GM23338 (cell line): ENCODE measurements around the gene SPTBN4. TPM values are rescaled to one million over a fixed set of nuclear protein-coding genes. Genes with fewer than 3 reads are reported as not detected.
A peak's percentile ranks its signal among the peaks of the same experiment; 100 is the strongest.

Experiments used
- ATAC-seq: fragments of 200-7000 bp; cut with Tn5 transposase; 3 replicates; pipeline ENCODE4 v1.9.1; 2020
- DNase-seq: peaks from one replicate; pipeline ENCODE4 v3.0.0-alpha.2; 2015; ENCODE audit warnings: low spot score
- H2AFZ ChIP-seq: fragments of 200-600 bp; sonication (generic); 2 replicates; pipeline ENCODE4 v1.8.0; 2016; ENCODE audit warnings: antibody characterized with exemption, mild to moderate bottlenecking, moderate library complexity
- H3F3A ChIP-seq: fragments of 200-600 bp; sonication (generic); replicated peaks from 2 replicates; pipeline ENCODE4 v1.8.0; 2017; ENCODE audit warnings: antibody characterized with exemption, mixed run types, low read depth
- H3K27ac ChIP-seq: fragments of 200-600 bp; sonication (generic); 2 replicates; pipeline ENCODE4 v1.6.1; 2016; ENCODE audit warnings: low read depth
- H3K27me3 ChIP-seq: fragments of 200-600 bp; sonication (generic); 2 replicates; pipeline ENCODE4 v1.8.0; 2016; ENCODE audit warnings: mild to moderate bottlenecking, mixed run types, moderate library complexity; ENCODE audit not compliant: insufficient read depth
- H3K36me3 ChIP-seq: fragments of 200-600 bp; sonication (generic); 2 replicates; pipeline ENCODE4 v1.8.0; 2016; ENCODE audit warnings: mild to moderate bottlenecking; ENCODE audit not compliant: insufficient read depth
- H3K4me1 ChIP-seq: fragments of 200-600 bp; sonication (generic); 2 replicates; pipeline ENCODE4 v1.8.0; 2016; ENCODE audit warnings: mild to moderate bottlenecking, moderate library complexity; ENCODE audit not compliant: insufficient read depth
- H3K4me2 ChIP-seq: fragments of 200-600 bp; sonication (generic); 2 replicates; pipeline ENCODE4 v1.7.1; 2017; ENCODE audit warnings: mixed run types
- H3K4me3 ChIP-seq: fragments of 200-600 bp; sonication (generic); 2 replicates; pipeline ENCODE4 v1.6.1; 2016; ENCODE audit warnings: mixed run types
- H3K79me2 ChIP-seq: fragments of 200-600 bp; sonication (generic); replicated peaks from 2 replicates; pipeline ENCODE4 v1.8.0; 2017; ENCODE audit warnings: mild to moderate bottlenecking; ENCODE audit not compliant: insufficient read depth
- H3K9me2 ChIP-seq: fragments of 200-600 bp; sonication (generic); 2 replicates; pipeline ENCODE4 v1.8.0; 2017; ENCODE audit not compliant: insufficient read depth
- H4K20me1 ChIP-seq: fragments of 200-600 bp; sonication (generic); replicated peaks from 2 replicates; pipeline ENCODE4 v1.8.0; 2017; ENCODE audit warnings: mild to moderate bottlenecking; ENCODE audit not compliant: insufficient read depth
- H3K27ac Mint-ChIP-seq: 2 replicates; pipeline ENCODE4 v1.8.0; 2020; ENCODE audit warnings: inconsistent platforms, mild to moderate bottlenecking, moderate library complexity, mixed read lengths
- H3K27me3 Mint-ChIP-seq: 3 replicates; pipeline ENCODE4 v1.8.0; 2022; ENCODE audit warnings: low read depth, mild to moderate bottlenecking, moderate library complexity, mixed read lengths, inconsistent platforms; ENCODE audit not compliant: insufficient read depth, poor library complexity
- H3K36me3 Mint-ChIP-seq: 3 replicates; pipeline ENCODE4 v1.8.0; 2021; ENCODE audit warnings: low read depth, mild to moderate bottlenecking, inconsistent platforms, moderate library complexity, mixed read lengths
- H3K4me1 Mint-ChIP-seq: 3 replicates; pipeline ENCODE4 v1.8.0; 2020; ENCODE audit warnings: mild to moderate bottlenecking, inconsistent platforms, mixed read lengths
- H3K4me3 Mint-ChIP-seq: 3 replicates; pipeline ENCODE4 v1.8.0; 2021; ENCODE audit warnings: moderate library complexity, mild to moderate bottlenecking, inconsistent platforms, mixed read lengths
- H3K9me3 Mint-ChIP-seq: 3 replicates; pipeline ENCODE4 v1.8.0; 2020; ENCODE audit warnings: moderate library complexity, mild to moderate bottlenecking, inconsistent platforms, mixed read lengths
- CREB1 ChIP-seq: fragments of 250-450 bp; sonication (Bioruptor Pico); IDR thresholded peaks from 2 replicates; pipeline ENCODE4 v1.5.0; 2020; ENCODE audit warnings: low read depth, mild to moderate bottlenecking, moderate library complexity
- EZH2phosphoT487 ChIP-seq: fragments of 200-600 bp; sonication (generic); IDR thresholded peaks from one replicate; pipeline ENCODE4 v1.8.1; 2018; ENCODE audit warnings: antibody characterized with exemption; ENCODE audit not compliant: unreplicated experiment
- NANOG ChIP-seq: IDR thresholded peaks from 2 replicates; pipeline ENCODE4 v1.6.1; 2016; ENCODE audit warnings: antibody characterized with exemption, borderline replicate concordance
- POLR2AphosphoS5 ChIP-seq: IDR thresholded peaks from 2 replicates; pipeline ENCODE4 v1.6.1; 2016; ENCODE audit warnings: antibody characterized with exemption, low read depth
- STAT1 ChIP-seq: IDR thresholded peaks from one replicate; pipeline ENCODE4 v1.6.1; 2016; ENCODE audit warnings: antibody characterized with exemption; ENCODE audit not compliant: unreplicated experiment
- ZNF114 ChIP-seq: fragments of 250-450 bp; sonication (Bioruptor Pico); IDR thresholded peaks from 2 replicates; pipeline ENCODE4 v1.5.0; 2020; ENCODE audit warnings: mild to moderate bottlenecking, moderate library complexity
- ZNF331 ChIP-seq: fragments of 250-450 bp; sonication (Bioruptor Pico); IDR thresholded peaks from 2 replicates; pipeline ENCODE4 v1.5.0; 2020; ENCODE audit warnings: low read depth, mild to moderate bottlenecking, moderate library complexity
- polyA plus RNA-seq: library from polyadenylated mRNA; unstranded; fragments of >200 nt; fragmentation: Nextera tagmentation; extraction: Ambion mirVana; gene quantifications from 2 replicates; pipeline ENCODE4 v1.2.1, GENCODE V29; 2016
- total RNA-seq: library from RNA; depleted of rRNA; stranded (reverse); fragments of >200 nt; shearing (Covaris generic); gene quantifications from 2 replicates; pipeline ENCODE4 v1.2.3, GENCODE V29; 2014
- TF ChIP-seq, protein P1 (sequence below), 2 experiments: fragments of 200-600 bp in 1 of 2; sonication (generic) in 1 of 2; conservative IDR thresholded peaks; 2 replicates each; pipeline versions ENCODE4 v1.5.1 to v1.6.1; 2016 to 2017; ENCODE audit warnings: antibody characterized with exemption in 2 of 2, low read depth in 2 of 2, mild to moderate bottlenecking in 2 of 2, moderate library complexity in 1 of 2
- TF ChIP-seq, protein P2 (sequence below): IDR thresholded peaks from 2 replicates; pipeline ENCODE4 v1.6.1; 2016; ENCODE audit warnings: antibody characterized with exemption
- TF ChIP-seq, protein P3 (sequence below): IDR thresholded peaks from one replicate; pipeline ENCODE4 v1.6.1; 2018; ENCODE audit warnings: antibody characterized with exemption; ENCODE audit not compliant: unreplicated experiment

Gene SPTBN4
- total and polyA plus RNA-seq, 2 experiments from 2014 or later, result 1.6 to 2.3 TPM

DNA sequence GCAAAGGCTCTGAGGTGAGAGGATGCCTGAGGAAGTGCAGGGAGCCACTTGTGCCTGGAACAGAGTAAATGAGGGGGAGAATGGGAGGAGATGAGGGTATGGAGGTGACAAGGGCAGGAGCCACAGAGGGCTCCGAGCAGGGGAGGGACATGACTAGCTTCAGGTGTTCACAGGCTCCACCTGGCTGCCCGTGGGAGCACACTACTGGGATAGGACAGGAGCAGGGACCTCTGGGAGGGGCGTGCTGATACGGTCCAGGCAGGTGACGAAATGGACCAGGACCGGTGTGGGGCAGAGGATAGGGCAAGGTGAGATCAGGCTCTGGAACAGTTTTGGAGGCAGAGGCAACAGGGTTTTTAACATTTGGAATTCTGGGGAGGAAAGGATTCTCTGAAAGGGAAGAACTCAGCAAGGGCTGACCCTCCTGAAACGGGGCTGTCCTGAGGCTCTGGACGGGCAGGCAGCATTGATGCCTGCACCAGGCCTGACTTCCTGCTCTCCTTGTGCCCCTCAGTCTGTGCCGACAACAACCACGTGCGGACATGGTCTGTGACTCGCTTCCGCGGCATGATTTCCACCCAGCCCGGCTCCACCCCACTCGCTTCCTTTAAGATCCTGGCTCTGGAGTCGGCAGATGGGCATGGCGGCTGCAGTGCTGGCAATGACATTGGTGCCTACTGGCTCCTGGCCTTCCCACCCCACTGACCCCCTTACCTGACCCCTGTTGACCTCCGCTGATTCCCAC is 121.5 kb downstream of the SPTBN4 start:
- H3K36me3 Mint-ChIP-seq, result peaks cover 21% of the 10 kb centered on the region
- H3K36me3 ChIP-seq, result no peaks in the 10 kb centered on the region
- H3K4me2 ChIP-seq, result no peak overlapping the region
- H3K4me3 Mint-ChIP-seq, result no peak overlapping the region
- H3K4me1 Mint-ChIP-seq, result no peaks in the 10 kb centered on the region; the same call in 2 of the 3 replicates
- H2AFZ ChIP-seq, result no peak overlapping the region
- no peak for TF ChIP-seq NANOG
- TF ChIP-seq, protein P1, sequence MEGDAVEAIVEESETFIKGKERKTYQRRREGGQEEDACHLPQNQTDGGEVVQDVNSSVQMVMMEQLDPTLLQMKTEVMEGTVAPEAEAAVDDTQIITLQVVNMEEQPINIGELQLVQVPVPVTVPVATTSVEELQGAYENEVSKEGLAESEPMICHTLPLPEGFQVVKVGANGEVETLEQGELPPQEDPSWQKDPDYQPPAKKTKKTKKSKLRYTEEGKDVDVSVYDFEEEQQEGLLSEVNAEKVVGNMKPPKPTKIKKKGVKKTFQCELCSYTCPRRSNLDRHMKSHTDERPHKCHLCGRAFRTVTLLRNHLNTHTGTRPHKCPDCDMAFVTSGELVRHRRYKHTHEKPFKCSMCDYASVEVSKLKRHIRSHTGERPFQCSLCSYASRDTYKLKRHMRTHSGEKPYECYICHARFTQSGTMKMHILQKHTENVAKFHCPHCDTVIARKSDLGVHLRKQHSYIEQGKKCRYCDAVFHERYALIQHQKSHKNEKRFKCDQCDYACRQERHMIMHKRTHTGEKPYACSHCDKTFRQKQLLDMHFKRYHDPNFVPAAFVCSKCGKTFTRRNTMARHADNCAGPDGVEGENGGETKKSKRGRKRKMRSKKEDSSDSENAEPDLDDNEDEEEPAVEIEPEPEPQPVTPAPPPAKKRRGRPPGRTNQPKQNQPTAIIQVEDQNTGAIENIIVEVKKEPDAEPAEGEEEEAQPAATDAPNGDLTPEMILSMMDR (conservative IDR thresholded peaks at IDR 0.05; ENCODE audit: low read depth in 2 of 2), result peak in 1 of 2 experiments; percentile 26; a peak in 1 of 4 replicates
- H3K9me2 ChIP-seq, result no peaks in the 10 kb centered on the region
- H3K4me3 ChIP-seq, result no peak overlapping the region
- H3K27me3 Mint-ChIP-seq, result peaks cover 4% of the 10 kb centered on the region
- H3K4me1 ChIP-seq, result no peaks in the 10 kb centered on the region; the same call in 1 of the 2 replicates
- H3K27ac ChIP-seq, result no peak overlapping the region
- peaks cover 4% of the 10 kb centered on the region; the same call in 1 of the 2 replicates for H4K20me1 ChIP-seq
- 0 out of 2 replicates have a peak, but pooled peaks cover 4% of the 10 kb centered on the region for H3F3A ChIP-seq
- DNase-seq (no peak), ATAC-seq (no peak)
- no peaks in the 10 kb centered on the region for H3K27me3 ChIP-seq
- no peaks in the 10 kb centered on the region for H3K9me3 Mint-ChIP-seq
- H3K79me2 ChIP-seq, result no peaks in the 10 kb centered on the region
- no peak overlapping the region for H3K27ac Mint-ChIP-seq

DNA sequence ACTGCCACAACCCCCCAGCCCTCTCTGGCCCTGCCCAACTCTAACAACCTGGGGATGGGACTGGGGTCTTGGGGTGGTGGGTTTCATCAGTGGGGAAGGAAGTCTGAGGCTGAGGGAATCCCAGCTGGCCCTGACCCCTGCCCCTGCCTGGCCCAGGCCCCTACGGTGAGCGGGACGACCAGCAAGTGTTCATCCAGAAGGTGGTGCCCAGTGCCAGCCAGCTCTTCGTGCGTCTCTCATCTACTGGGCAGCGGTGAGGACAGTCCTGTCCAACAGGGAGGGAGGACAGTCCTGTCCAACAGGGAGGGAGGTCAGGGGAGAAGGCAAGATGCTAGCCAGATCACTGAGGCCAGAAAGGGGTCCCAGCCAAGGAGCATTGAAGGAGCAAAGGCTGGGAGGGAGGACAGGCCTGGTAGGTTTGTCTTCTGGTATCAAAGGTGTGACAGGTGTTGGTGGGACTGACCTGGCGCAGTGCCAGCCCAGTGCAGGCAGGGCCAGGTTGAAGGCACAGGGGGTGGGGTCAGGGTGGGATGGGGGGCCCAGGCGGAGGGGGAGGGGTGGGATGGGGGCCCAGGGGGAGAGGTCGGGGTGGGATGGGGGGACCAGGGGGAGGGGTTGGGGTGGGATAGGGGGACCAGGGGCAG is 122.2 kb downstream of the SPTBN4 start:
- Histone ChIP-seq H3K4me2 (no peak overlapping the region), H3K79me2 (no peaks in the 10 kb centered on the region), H3K27ac (no peak overlapping the region), H3K27me3 (no peaks in the 10 kb centered on the region), H3K9me2 (no peaks in the 10 kb centered on the region), H3K36me3 (no peaks in the 10 kb centered on the region), H3K4me1 (peaks cover 5% of the 10 kb centered on the region), H2AFZ (no peak overlapping the region), H3K4me3 (no peak overlapping the region), H3F3A (0 out of 2 replicates have a peak, but pooled peaks cover 4% of the 10 kb centered on the region), H4K20me1 (peaks cover 4% of the 10 kb centered on the region; the same call in 1 of the 2 replicates)
- Mint-ChIP-seq H3K4me3 (no peak overlapping the region), H3K27me3 (peaks cover 4% of the 10 kb centered on the region), H3K36me3 (peaks cover 18% of the 10 kb centered on the region), H3K27ac (no peak overlapping the region), H3K4me1 (peaks cover 1% of the 10 kb centered on the region), H3K9me3 (no peaks in the 10 kb centered on the region)
- no peak for ATAC-seq
- DNase-seq, result no peak
- TF ChIP-seq EZH2phosphoT487 (no peak), STAT1 (no peak), POLR2AphosphoS5 (no peak), CREB1 (no peak), NANOG (no peak), ZNF331 (CRISPR knock-in tag) (no peak), ZNF114 (CRISPR knock-in tag) (no peak)
- TF ChIP-seq, protein P2, sequence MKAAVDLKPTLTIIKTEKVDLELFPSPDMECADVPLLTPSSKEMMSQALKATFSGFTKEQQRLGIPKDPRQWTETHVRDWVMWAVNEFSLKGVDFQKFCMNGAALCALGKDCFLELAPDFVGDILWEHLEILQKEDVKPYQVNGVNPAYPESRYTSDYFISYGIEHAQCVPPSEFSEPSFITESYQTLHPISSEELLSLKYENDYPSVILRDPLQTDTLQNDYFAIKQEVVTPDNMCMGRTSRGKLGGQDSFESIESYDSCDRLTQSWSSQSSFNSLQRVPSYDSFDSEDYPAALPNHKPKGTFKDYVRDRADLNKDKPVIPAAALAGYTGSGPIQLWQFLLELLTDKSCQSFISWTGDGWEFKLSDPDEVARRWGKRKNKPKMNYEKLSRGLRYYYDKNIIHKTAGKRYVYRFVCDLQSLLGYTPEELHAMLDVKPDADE, result no peak
- TF ChIP-seq, protein P3, sequence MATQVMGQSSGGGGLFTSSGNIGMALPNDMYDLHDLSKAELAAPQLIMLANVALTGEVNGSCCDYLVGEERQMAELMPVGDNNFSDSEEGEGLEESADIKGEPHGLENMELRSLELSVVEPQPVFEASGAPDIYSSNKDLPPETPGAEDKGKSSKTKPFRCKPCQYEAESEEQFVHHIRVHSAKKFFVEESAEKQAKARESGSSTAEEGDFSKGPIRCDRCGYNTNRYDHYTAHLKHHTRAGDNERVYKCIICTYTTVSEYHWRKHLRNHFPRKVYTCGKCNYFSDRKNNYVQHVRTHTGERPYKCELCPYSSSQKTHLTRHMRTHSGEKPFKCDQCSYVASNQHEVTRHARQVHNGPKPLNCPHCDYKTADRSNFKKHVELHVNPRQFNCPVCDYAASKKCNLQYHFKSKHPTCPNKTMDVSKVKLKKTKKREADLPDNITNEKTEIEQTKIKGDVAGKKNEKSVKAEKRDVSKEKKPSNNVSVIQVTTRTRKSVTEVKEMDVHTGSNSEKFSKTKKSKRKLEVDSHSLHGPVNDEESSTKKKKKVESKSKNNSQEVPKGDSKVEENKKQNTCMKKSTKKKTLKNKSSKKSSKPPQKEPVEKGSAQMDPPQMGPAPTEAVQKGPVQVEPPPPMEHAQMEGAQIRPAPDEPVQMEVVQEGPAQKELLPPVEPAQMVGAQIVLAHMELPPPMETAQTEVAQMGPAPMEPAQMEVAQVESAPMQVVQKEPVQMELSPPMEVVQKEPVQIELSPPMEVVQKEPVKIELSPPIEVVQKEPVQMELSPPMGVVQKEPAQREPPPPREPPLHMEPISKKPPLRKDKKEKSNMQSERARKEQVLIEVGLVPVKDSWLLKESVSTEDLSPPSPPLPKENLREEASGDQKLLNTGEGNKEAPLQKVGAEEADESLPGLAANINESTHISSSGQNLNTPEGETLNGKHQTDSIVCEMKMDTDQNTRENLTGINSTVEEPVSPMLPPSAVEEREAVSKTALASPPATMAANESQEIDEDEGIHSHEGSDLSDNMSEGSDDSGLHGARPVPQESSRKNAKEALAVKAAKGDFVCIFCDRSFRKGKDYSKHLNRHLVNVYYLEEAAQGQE, result no peak
- TF ChIP-seq, protein P1 (conservative IDR thresholded peaks at IDR 0.05; ENCODE audit: low read depth in 2 of 2), result no peak
